GM18502 (cell line): ENCODE results near the gene MCRS1.

Experiments
- ATAC-seq: cut with Tn5 transposase; IDR thresholded peaks from one replicate; pipeline ENCODE4 v1.9.1; 2021; ENCODE audit warnings: mild to moderate bottlenecking; ENCODE audit not compliant: unreplicated experiment, poor library complexity

The MCRS1 gene

GRCh38 chr12:49557917-49558215 lies 10.1 kb downstream of the MCRS1 start:
- no peak for ATAC-seq

GRCh38 chr12:49557187-49557916 lies 10.6 kb downstream of the MCRS1 start:
- no peak for ATAC-seq

DNA sequence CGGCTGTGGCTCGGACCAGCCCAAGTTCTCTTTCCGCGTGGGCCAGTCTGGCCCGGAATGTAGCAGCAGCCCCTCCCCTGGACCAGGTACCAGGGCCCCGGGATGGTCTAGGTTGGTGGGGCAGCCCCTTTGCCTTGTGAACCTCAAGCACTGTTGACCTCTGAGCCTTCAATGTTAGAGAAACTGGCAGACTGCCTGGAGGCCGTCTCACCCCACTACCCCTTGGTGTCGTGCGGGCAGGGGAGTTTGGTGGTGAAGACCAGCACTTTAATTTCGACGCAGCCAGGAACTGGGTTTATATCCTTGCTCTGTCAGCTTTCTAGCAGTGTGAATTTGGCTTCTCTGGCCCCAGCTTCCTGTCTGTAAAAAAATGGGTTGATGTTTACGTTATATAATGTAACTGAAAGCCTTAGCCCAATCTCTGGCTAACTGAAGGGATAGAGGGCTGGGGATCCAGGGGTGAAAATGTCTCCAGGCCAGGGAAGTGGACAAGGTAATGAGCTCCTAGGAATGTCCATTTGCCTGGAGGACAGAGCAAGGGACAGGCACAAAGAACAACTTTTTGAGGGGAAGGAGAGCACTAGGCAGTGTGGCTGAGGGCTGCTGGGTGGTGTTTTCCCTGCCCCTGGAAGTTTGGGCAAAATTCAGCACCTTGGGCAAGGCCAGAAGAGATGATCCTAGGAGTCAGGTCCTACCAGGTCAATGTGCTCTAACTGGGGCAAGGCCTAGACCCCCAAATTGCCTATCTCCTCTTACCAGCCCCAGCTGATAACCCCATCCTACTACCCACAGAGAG lies 11.4 kb downstream of the MCRS1 start:
- no peak for ATAC-seq

DNA sequence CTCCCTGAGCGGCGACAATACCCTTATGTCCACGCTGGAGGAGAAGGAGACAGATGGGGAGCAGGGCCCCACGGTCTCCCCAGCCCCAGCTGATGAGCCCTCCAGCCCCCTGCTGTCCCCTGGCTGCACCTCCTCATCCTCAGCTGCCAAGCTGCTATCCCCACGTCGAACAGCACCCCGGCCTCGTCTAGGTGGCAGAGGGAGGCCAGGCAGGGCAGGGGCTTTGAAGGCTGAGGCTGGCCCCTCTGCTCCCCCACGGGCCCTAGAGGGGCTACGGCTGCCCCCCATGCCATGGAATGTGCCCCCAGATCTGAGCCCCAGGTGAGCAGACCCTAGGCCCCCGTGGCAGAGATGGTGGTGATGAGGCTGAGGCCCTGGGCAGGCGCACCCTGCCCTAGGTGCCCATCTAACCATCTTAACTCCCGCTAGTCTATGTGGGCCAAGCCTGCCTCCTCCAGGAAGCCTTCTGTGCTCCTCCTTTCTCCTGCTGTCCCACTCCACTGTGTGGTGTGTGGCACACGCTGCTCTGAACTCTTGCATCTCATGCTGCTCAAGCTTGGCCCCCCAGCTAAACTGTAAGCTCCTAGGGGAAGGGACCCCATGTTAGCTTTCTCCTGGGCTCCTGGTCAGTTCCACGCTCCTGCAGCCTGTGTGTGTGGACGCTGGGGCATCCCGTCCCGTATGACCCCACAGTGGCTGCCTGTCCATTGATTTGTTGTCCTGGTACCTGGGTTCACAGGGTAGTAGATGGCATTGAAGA lies 12.1 kb downstream of the MCRS1 start:
- ATAC-seq: no peak

GRCh38 chr12:49554266-49554665 lies 13.7 kb downstream of the MCRS1 start:
- ATAC-seq: no peak

GRCh38 chr12:49553512-49554088 lies 14.3 kb downstream of the MCRS1 start:
- ATAC-seq: no peak

- no peak for ATAC-seq
These were observed 15.0 kb downstream of the MCRS1 start for GRCh38 chr12:49552899-49553298.

DNA sequence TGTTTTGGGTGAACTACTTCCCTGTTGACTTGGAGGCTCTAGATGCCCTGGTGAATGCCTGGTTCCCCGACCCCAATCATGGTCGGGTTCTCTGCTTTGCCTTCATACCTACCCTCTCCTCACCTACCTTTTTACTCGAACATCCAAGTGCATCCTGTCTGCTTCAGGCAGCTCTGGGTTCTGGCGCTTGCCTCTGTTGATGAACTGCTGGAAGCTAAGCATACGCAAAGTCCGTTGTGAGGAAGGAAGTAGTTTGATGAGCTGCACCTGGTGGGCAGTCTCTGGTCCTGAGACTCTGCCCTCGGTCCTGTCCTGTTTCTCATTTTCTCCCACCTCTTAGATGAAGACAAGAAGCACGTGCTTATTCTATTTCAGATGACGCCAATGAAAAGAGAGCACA lies 15.5 kb downstream of the MCRS1 start:
- ATAC-seq: no peak

DNA sequence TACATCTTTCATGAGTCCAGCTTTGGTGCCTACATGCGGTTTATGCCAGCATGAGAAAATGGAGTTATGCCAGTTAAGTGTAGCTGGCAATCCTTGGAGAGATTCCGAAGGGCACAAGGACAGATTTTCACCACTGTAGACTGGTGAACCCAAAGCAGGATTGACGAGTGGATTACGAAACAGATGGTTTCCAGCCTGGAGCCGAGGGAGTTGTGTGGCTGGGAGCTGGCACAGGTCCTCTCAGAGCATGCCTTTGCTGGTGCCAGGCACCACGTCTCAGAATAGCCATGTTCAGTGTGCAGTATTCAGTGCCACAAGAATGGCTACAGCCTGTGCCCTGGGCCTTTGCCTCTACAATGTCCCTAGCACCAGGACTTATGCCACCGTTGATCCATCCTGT lies 15.9 kb downstream of the MCRS1 start:
- ATAC-seq: no peak

GRCh38 chr12:49550693-49551252 lies 17.2 kb downstream of the MCRS1 start:
- no peak for ATAC-seq

- no peak for ATAC-seq
These were observed 17.9 kb downstream of the MCRS1 start for GRCh38 chr12:49549735-49550692.

- no peak for ATAC-seq
These were observed 18.9 kb downstream of the MCRS1 start for GRCh38 chr12:49548822-49549648.

DNA sequence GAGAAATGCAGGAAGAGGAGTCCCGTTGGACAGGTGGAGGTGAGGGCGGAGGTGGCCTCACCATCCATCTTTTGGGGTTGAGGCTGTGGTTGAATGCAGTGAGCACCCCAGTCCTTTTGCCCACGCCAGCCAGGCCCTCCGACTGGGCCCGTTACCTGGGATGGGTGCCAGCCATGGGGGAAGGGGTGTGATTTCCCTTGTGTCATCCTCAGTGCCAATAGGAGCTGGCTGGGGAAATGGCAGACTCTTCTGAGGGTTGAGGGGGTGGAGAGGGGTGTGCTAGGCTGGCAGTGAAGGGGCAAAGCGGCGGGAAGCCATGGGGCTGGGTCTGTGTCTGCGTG lies 19.5 kb downstream of the MCRS1 start:
- no peak for ATAC-seq

DNA sequence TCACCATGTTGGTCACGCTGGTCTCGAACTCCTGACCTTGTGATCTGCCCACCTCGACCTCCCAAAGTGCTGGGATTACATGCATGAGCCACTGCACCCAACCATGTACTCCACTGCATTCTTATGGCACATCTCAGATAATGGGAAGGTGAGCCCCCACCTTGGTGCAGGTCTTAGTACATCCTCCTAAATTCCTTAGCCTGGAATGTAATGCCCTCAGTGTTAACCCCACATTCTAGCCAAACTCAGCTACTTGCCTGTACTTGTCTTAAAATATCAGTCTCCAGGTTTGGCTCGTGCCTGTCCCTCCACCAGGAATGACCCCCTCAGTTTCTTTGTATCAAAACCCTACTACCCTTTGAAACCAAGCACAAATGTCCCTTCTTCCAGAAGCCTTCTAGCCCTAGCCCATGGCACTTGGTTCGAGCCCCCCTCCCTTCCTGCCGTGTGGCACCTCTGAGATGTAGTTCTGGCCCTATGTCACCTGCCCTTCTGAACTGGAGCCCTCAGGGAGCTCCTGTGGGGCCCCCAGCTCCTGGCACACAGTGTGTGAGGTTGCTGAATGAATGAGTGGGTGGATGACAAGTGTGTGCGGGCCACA lies 20.8 kb downstream of the MCRS1 start:
- no peak for ATAC-seq

DNA sequence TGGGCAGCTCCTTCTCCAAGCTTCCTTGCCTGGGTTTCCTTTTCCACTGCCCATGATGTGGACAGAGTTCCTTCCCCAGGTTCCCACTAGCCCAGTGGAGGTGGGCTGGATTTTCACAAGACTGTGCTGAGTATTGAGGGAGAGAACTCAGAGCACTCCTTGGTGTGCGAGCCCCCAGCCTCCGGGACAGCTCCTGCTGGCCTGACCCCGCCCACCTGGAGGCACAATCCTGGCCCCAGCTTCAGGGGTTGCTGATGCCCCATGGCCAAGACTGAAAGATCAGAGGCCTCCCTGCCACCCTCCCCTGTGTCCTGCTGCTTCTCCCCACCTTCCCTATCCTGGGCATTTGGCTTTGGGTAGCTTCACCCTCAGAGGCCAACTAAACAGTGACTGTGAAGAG lies 21.5 kb downstream of the MCRS1 start:
- no peak for ATAC-seq

DNA sequence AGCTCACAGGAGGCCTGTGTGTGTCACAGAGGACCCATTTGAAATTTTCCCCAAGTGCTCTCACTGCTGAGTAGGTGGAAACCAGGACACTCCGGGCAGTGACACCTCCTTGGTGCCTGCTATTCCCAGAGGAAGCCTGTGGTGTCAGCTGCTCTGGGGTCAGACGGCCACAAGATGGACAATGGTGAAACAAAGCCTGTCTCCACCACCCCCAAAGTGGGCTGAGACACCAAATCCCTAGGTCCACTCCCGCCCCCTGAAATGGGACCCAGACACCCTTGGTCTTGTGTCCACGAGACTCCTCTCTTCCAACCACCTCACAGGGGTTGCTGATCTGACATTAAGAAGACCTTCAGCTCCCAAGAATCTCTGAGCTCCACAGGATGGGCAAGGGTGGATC lies 22.1 kb downstream of the MCRS1 start:
- no peak for ATAC-seq

GRCh38 chr12:49543914-49544815 lies 23.8 kb downstream of the MCRS1 start:
- no peak for ATAC-seq
